ENCODE results near the gene CLEC20A.

- no peak for TF ChIP-seq PRPF4 (IDR thresholded peaks at IDR 0.05; ENCODE audit: insufficient read depth, low read depth, low read length, poor library complexity, severe bottlenecking)
- no peak for TF ChIP-seq EZH2 (IDR thresholded peaks at IDR 0.05; ENCODE audit: borderline replicate concordance, low read depth, low read length)
- TF ChIP-seq CHD2 (IDR thresholded peaks at IDR 0.05; ENCODE audit: low read depth, low read length) = no peak
- no peak for TF ChIP-seq CTCF (IDR thresholded peaks at IDR 0.05 in 2 of 3, conservative IDR thresholded peaks at IDR 0.05 in 1 of 3; ENCODE audit: insufficient read depth in 2 of 3, low read depth in 1 of 3, low read length in 3 of 3)
Observed at GRCh38 chr1:178512566-178513277, 16.0 kb upstream of the CLEC20A start, which contains the start of gene TEX35.

Measured in K562 (cell line).